ENCODE results near the gene GZMA. TPM values are rescaled to one million over a fixed set of nuclear protein-coding genes. Genes with fewer than 3 reads are reported as not detected.
"Not testable (repeated sequence)": the region's sequence is repeated elsewhere in the genome, so short reads cannot be mapped to it uniquely, and the experiment has no call there.

GZMA gene
- 1,000 to 10,000 TPM in 1 of 2 experiments, 100 to 1,000 TPM in 1; 927 to 1,065 TPM for total RNA-seq

DNA sequence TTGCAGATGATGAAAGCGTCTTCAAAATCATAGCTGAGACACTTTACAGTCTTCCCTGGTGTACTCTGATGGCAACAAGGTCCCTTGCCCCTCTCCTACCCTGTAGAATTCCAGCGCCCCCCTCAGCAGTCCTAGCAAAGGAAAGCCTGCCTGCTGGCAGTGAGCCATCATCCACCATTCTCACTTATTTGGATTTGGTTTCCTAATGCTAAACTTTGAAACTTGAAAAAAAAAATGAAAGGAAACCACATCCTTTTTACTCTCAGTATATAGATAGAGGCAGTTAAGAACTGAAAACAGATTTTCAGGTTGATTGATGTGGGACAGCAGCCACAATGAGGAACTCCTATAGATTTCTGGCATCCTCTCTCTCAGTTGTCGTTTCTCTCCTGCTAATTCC is at the start of gene GZMA:
Gene GZMA (plus strand): TSS at position 299 of the 400 bp plus-strand sequence. CDS start 37 bp downstream, at position 336.
- Mint-ChIP-seq H3K9me3 (ENCODE audit: low read depth) (peaks cover 25% of the 10 kb centered on the region), H3K4me3 (peak within 1 kb of the TSS; percentile 91), H3K36me3 (peaks cover 73% of the 10 kb centered on the region), H3K27me3 (no peaks in the 10 kb centered on the region), H3K27ac (peak within 1 kb of the TSS; percentile 97), H3K4me1 (peaks cover 73% of the 10 kb centered on the region)
- DNase-seq (peak; percentile 68), ATAC-seq (peak; percentile 62)
- CTCF ChIA-PET = interaction anchor here (0.9 to 6.8 kb wide), 11 partner anchors 30 to 159 kb away, joined by 3 to 50 read pairs (median 8); no protein-coding TSS in a partner anchor

GRCh38 chr5:55055183-55055582 is 47.3 kb upstream of the GZMA start:
- Mint-ChIP-seq H3K36me3 (peaks cover 55% of the 10 kb centered on the region), H3K4me3 (no peak overlapping the region), H3K4me1 (peaks cover 42% of the 10 kb centered on the region), H3K27me3 (no peaks in the 10 kb centered on the region), H3K9me3 (ENCODE audit: low read depth) (peaks cover 33% of the 10 kb centered on the region), H3K27ac (no peak overlapping the region)
- CTCF ChIA-PET = interaction anchor here (1.2 to 1.5 kb wide), 2 partner anchors 8 to 149 kb away, joined by 3 to 4 read pairs; no protein-coding TSS in a partner anchor
- DNase-seq (no peak), ATAC-seq (no peak)

DNA sequence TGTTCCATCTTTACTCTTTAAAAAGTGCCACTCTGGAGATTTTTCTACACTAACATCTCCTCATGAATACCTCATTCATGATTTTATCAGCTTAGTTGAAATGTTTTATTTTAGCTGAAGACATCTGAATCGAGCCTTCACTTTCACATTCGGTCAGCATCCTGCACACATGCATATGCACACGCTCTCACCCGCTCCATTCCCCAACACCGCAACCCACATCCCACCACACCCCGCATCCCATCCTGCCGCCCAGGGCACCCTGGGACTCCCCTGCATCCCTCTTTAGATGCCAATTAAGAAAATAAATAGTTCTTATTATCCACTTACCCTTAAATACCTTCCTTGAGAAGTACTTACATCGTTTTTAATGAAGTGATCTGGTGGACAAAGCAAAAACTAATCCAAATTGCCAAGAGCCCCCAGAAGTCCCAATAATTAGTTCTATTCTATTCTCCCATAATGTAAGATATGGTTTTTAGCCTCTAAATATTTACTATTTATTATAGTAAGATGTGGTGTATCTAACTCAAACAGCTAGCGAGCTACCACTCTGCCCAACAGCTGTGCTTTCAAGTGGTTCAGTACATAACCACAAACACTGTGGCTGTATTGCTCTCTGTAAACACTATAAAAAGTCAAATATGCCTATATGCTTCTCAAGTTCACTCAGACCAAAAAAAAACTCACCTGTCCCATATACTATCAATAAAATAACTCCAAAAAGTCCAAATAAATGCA is 40.2 kb upstream of the GZMA start:
- ATAC-seq (peak; percentile 87), DNase-seq (peak; percentile 93)
- H3K27ac Mint-ChIP-seq = peak overlapping the region; percentile 92
- peak overlapping the region; percentile 64 for H3K4me3 Mint-ChIP-seq
- no peaks in the 10 kb centered on the region for H3K27me3 Mint-ChIP-seq
- H3K9me3 Mint-ChIP-seq (ENCODE audit: low read depth) = peaks cover 13% of the 10 kb centered on the region
- H3K36me3 Mint-ChIP-seq = peaks cover 50% of the 10 kb centered on the region
- peaks cover 74% of the 10 kb centered on the region for H3K4me1 Mint-ChIP-seq
- CTCF ChIA-PET = interaction anchor here (0.8 to 3.9 kb wide), 20 partner anchors 10 to 159 kb away, joined by 3 to 26 read pairs (median 4); no protein-coding TSS in a partner anchor

GRCh38 chr5:55063220-55063863 is 39.1 kb upstream of the GZMA start:
- DNase-seq (no peak), ATAC-seq (no peak)
- H3K9me3 Mint-ChIP-seq (ENCODE audit: low read depth) = peaks cover 12% of the 10 kb centered on the region
- H3K27me3 Mint-ChIP-seq = no peaks in the 10 kb centered on the region
- CTCF ChIA-PET = interaction anchor here (0.8 to 3.9 kb wide), 10 partner anchors 9 to 160 kb away, joined by 3 to 15 read pairs (median 4); no protein-coding TSS in a partner anchor
- peak overlapping the region; percentile 92 for H3K27ac Mint-ChIP-seq
- H3K4me1 Mint-ChIP-seq = peaks cover 78% of the 10 kb centered on the region
- H3K4me3 Mint-ChIP-seq = no peak overlapping the region
- peaks cover 46% of the 10 kb centered on the region for H3K36me3 Mint-ChIP-seq

DNA sequence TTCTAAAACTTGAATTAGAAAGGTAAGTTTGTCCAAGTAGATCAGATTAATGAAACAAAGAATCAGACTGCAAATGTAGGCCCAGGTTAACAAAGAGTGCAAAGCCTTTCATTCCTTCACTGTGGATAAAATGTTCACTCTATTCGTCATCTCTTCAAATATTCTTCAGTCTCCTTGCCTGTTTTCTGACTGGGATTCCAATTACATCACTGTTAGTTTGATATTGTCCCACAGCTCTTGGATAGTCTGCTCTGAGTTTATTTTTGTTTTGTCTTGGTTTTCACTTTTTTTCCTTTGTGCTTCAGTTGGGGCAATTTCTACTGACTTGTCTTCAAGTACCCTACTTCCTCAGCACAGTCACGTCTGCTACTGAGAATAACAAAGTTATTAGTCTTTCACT is 38.5 kb upstream of the GZMA start:
- Mint-ChIP-seq H3K9me3 (ENCODE audit: low read depth) (peaks cover 10% of the 10 kb centered on the region), H3K36me3 (peaks cover 42% of the 10 kb centered on the region), H3K27ac (peak overlapping the region; percentile 92), H3K4me1 (peaks cover 75% of the 10 kb centered on the region), H3K4me3 (no peak overlapping the region), H3K27me3 (no peaks in the 10 kb centered on the region)
- CTCF ChIA-PET = interaction anchor here (0.8 to 3.9 kb wide), 7 partner anchors 8 to 119 kb away, joined by 3 to 15 read pairs (median 5); no protein-coding TSS in a partner anchor
- DNase-seq (no peak), ATAC-seq (no peak)

GRCh38 chr5:55064523-55064922 is 37.9 kb upstream of the GZMA start:
- Mint-ChIP-seq H3K27me3 (no peaks in the 10 kb centered on the region), H3K4me3 (no peak overlapping the region), H3K27ac (peak overlapping the region; percentile 92), H3K4me1 (peaks cover 81% of the 10 kb centered on the region), H3K9me3 (ENCODE audit: low read depth) (peaks cover 10% of the 10 kb centered on the region), H3K36me3 (peaks cover 41% of the 10 kb centered on the region)
- no peak for ATAC-seq
- peak; percentile 46 for DNase-seq
- CTCF ChIA-PET = interaction anchor here (1.6 to 3.9 kb wide), 4 partner anchors 10 to 120 kb away, joined by 3 to 15 read pairs (median 9); no protein-coding TSS in a partner anchor

DNA sequence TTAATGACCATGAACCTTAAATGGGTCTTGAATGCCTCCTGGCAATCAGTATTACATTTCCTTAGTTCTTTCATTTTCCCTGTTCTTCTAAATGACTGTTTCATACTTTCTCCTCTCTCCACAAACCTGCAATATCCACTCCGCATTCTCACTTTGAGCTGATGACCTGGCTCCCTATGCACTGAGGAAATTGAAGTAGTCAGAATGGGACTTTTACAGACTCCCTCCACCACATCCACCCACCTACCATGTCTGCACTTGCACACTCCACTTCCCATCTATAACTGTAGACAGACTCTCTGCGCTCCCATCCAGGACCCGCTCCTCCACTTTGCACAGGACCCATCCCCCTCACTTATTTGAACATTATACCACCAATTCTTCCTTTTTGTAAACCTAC is 36.2 kb upstream of the GZMA start:
- H3K9me3 Mint-ChIP-seq (ENCODE audit: low read depth) = peaks cover 5% of the 10 kb centered on the region
- no peak overlapping the region for H3K4me3 Mint-ChIP-seq
- peaks cover 45% of the 10 kb centered on the region for H3K36me3 Mint-ChIP-seq
- peaks cover 84% of the 10 kb centered on the region for H3K4me1 Mint-ChIP-seq
- peak overlapping the region; percentile 29 for H3K27ac Mint-ChIP-seq
- CTCF ChIA-PET = interaction anchor here (1.9 kb wide), 1 partner anchor 80 kb away, joined by 5 read pairs; no protein-coding TSS in a partner anchor
- no peaks in the 10 kb centered on the region for H3K27me3 Mint-ChIP-seq
- ATAC-seq (no peak), DNase-seq (no peak)

DNA sequence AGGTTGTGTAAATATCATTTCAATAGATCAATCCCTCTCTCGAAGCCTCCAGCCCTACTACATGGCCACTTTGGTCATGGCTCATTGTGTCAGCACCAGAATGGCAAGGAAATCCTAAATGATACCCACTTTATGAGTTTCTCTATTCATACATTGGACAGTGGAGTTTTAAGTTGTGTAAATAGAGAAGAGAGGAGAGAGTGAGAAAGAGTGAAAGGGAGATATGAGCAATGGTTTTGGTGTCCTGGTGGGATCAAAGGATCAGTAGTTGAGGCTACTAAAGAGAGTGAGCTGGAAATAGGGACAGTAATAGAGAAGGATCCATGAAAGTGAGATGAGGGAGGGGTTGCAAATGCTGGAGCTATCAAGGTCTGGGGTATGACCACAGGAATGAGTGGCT is 31.5 kb upstream of the GZMA start:
- CTCF ChIA-PET = interaction anchor here (1.1 to 4.2 kb wide), 7 partner anchors 23 to 165 kb away, joined by 3 to 18 read pairs (median 4); partner anchors contain the start of gene GZMA
- Mint-ChIP-seq H3K4me3 (no peak overlapping the region), H3K27me3 (no peaks in the 10 kb centered on the region), H3K36me3 (peaks cover 42% of the 10 kb centered on the region), H3K4me1 (peaks cover 69% of the 10 kb centered on the region), H3K27ac (peak overlapping the region; percentile 77), H3K9me3 (ENCODE audit: low read depth) (peaks cover 7% of the 10 kb centered on the region)
- no peak for ATAC-seq
- no peak for DNase-seq

GRCh38 chr5:55071413-55071812 is 31.0 kb upstream of the GZMA start:
- CTCF ChIA-PET = interaction anchor here (1.0 to 4.2 kb wide), 10 partner anchors 8 to 167 kb away, joined by 3 to 18 read pairs (median 4); partner anchors contain the start of gene GZMA
- H3K27me3 Mint-ChIP-seq = no peaks in the 10 kb centered on the region
- ATAC-seq (no peak), DNase-seq (no peak)
- peaks cover 65% of the 10 kb centered on the region for H3K4me1 Mint-ChIP-seq
- peak overlapping the region; percentile 97 for H3K27ac Mint-ChIP-seq
- H3K36me3 Mint-ChIP-seq = peaks cover 37% of the 10 kb centered on the region
- H3K9me3 Mint-ChIP-seq (ENCODE audit: low read depth) = peaks cover 7% of the 10 kb centered on the region
- no peak overlapping the region for H3K4me3 Mint-ChIP-seq

DNA sequence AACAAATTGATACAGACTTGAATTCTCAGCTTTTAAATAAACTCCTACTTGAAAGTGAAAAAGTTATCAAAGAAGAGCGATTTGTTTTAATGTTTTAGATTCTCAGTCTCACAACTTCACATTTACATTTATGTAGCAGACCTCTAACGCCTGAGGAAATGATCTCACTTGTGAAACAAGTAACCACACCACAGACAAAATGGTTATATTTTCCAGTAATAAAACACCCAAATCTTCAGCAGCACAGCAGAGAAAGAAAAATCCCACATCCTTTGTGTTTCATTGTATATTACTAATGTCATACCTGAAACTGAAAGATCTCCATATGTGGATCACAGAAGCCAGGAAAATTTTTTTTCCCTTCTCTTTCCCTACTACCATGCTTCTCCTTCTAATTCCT is 29.8 kb upstream of the GZMA start:
- Mint-ChIP-seq H3K9me3 (ENCODE audit: low read depth) (peaks cover 7% of the 10 kb centered on the region), H3K4me1 (peaks cover 52% of the 10 kb centered on the region), H3K36me3 (peaks cover 30% of the 10 kb centered on the region), H3K4me3 (peak overlapping the region; percentile 38), H3K27ac (peak overlapping the region; percentile 97), H3K27me3 (no peaks in the 10 kb centered on the region)
- CTCF ChIA-PET = interaction anchor here (0.9 to 4.2 kb wide), 8 partner anchors 9 to 168 kb away, joined by 3 to 18 read pairs (median 6); no protein-coding TSS in a partner anchor
- peak; percentile 89 for ATAC-seq
- DNase-seq = no peak

DNA sequence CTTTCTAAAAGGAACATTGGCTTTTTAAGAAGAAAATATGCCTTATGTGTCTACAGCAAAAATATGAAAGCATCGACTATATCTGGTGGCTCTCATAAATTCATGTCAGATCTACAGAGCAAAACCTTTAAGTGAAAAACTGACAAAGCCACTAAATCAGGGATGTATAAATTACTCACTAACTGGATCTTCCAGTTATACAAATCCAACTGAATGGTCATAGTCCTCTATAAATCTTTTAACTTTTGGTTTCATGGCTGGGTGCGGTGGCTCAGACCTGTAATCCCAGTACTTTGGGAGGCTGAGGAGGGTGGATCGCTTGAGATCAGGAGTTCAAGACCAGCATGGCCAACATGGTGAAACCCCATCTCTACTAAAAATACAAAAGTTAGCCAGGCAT is 29.2 kb upstream of the GZMA start:
- DNase-seq (no peak), ATAC-seq (peak; percentile 20)
- Mint-ChIP-seq H3K4me3 (peak overlapping the region; percentile 38), H3K9me3 (ENCODE audit: low read depth) (peaks cover 9% of the 10 kb centered on the region), H3K36me3 (peaks cover 34% of the 10 kb centered on the region), H3K27me3 (no peaks in the 10 kb centered on the region), H3K4me1 (peaks cover 52% of the 10 kb centered on the region), H3K27ac (peak overlapping the region; percentile 97)
- CTCF ChIA-PET = interaction anchor here (0.9 to 3.3 kb wide), 6 partner anchors 10 to 129 kb away, joined by 5 to 15 read pairs (median 8); no protein-coding TSS in a partner anchor

GRCh38 chr5:55081541-55081940 is 20.9 kb upstream of the GZMA start:
- peaks cover 25% of the 10 kb centered on the region for H3K9me3 Mint-ChIP-seq (ENCODE audit: low read depth)
- no peak for ATAC-seq
- no peaks in the 10 kb centered on the region for H3K4me1 Mint-ChIP-seq
- no peak overlapping the region for H3K4me3 Mint-ChIP-seq
- H3K27me3 Mint-ChIP-seq = no peaks in the 10 kb centered on the region
- H3K36me3 Mint-ChIP-seq = peaks cover 65% of the 10 kb centered on the region
- CTCF ChIA-PET = interaction anchor here (2.0 kb wide), 1 partner anchor 12 kb away, joined by 6 read pairs; no protein-coding TSS in a partner anchor
- no peak for DNase-seq
- H3K27ac Mint-ChIP-seq = no peak overlapping the region

GRCh38 chr5:55089301-55089700 is 13.1 kb upstream of the GZMA start:
- ATAC-seq = not testable (repeated sequence)
- Mint-ChIP-seq H3K36me3 (peaks cover 41% of the 10 kb centered on the region), H3K27ac (peak overlapping the region; percentile 54)

More at GRCh38 chr5:55089301-55089700, 13.1 kb upstream of the GZMA start:
- H3K4me3 Mint-ChIP-seq, H3K27me3 Mint-ChIP-seq, DNase-seq, CTCF ChIA-PET: not testable (repeated sequence)
- peaks cover 11% of the 10 kb centered on the region for H3K9me3 Mint-ChIP-seq (ENCODE audit: low read depth)
- peaks cover 36% of the 10 kb centered on the region for H3K4me1 Mint-ChIP-seq

Measured in activated CD8-positive, alpha-beta memory T cell treated with anti-CD3 and anti-CD28 coated beads, Interleukin-2, amount 10 ng/mL, durations not matched to agents 7 days and 5 days (primary cell).